ENCODE data around the gene CASKIN2.

The CASKIN2 gene

DNA sequence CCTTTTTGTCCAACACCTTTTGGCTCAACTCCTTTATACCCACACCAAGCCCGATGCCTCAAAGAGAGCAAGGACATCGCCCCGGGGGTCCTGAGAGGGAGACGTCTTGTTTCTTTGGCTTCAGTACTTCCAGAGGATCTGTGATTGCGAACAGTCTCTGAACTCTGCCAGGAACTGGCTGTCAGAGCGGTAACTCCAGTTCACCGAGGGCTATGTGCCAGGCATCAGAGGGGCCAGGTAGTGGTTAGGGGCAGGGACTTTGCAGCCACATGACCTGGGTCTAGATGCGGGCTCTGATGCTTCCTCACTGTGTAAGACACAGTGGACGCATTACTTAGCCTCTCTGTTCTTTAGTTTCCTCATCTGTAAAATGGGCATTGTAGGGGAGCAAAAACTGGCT is 31.8 kb upstream of the CASKIN2 start:
- TF ChIP-seq POLR2A (IDR thresholded peaks at IDR 0.05; ENCODE audit: low read depth, low read length): no peak
- no peak for TF ChIP-seq SPI1 (IDR thresholded peaks at IDR 0.05; ENCODE audit: low read depth, low read length)
- TF ChIP-seq TAF1 (IDR thresholded peaks at IDR 0.05; ENCODE audit: low read depth, low read length): no peak
- no peak for TF ChIP-seq POU2F2 (IDR thresholded peaks at IDR 0.05; ENCODE audit: low read depth, low read length)
- no peak for TF ChIP-seq PAX5 (IDR thresholded peaks at IDR 0.05; ENCODE audit: insufficient read depth, low read length, severe bottlenecking)
- no peak for TF ChIP-seq POLR2AphosphoS5 (IDR thresholded peaks at IDR 0.05; ENCODE audit: low read depth, low read length)
- FAIRE-seq: no peak
- DNase-seq (ENCODE audit: insufficient read length, low spot score): no peak

DNA sequence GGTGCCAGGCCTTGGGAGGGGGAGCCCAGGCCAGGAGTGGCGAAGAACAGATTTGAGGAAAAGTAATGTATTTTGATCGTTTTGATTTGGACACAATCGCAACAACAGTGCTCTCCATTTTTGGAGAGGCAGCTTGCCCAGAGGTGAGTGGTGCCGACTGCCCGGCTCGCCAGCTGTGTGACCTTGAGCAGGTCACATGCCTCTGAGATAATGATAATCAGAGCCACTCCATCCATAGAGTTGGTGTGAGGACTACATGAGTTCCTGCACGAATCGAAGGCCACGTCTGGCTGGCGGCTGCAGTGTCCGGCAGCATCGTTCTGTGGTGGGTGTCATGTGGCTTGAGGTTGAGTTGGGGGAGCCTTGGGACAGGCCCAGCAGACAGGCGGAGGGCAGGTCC is 30.8 kb upstream of the CASKIN2 start:
- DNase-seq (ENCODE audit: insufficient read length, low spot score) (no peak), FAIRE-seq (no peak)
- no peak for TF ChIP-seq SPI1 (IDR thresholded peaks at IDR 0.05; ENCODE audit: low read depth, low read length)
- no peak for TF ChIP-seq PAX5 (IDR thresholded peaks at IDR 0.05; ENCODE audit: insufficient read depth, low read length, severe bottlenecking)
- TF ChIP-seq POLR2A (IDR thresholded peaks at IDR 0.05; ENCODE audit: low read depth, low read length): no peak
- TF ChIP-seq POU2F2 (IDR thresholded peaks at IDR 0.05; ENCODE audit: low read depth, low read length): no peak
- TF ChIP-seq POLR2AphosphoS5 (IDR thresholded peaks at IDR 0.05; ENCODE audit: low read depth, low read length): no peak
- no peak for TF ChIP-seq TAF1 (IDR thresholded peaks at IDR 0.05; ENCODE audit: low read depth, low read length)

DNA sequence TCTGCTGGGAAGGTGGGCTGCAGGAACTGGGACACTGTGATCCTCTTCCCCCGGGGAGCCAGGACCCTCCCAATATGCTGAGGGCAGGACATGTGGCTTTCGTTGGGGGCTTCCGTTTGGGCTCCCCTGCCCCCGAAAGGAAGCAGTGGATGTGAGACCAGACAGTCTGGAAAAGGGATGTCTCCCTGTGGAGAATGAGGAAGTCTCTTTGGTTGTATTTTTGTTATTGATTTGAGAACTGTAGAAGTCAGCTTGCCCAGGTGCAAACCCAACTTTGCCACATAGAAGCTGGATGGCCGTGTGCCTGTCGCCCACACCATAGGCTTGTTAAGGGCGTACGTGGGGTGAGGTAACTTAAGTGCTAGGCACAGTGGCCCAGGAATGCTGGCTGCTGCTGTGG is 28.9 kb upstream of the CASKIN2 start:
- no peak for FAIRE-seq
- TF ChIP-seq POU2F2 (IDR thresholded peaks at IDR 0.05; ENCODE audit: low read depth, low read length) (no peak), PAX5 (IDR thresholded peaks at IDR 0.05; ENCODE audit: insufficient read depth, low read length, severe bottlenecking) (no peak), POLR2AphosphoS5 (IDR thresholded peaks at IDR 0.05; ENCODE audit: low read depth, low read length) (no peak), POLR2A (IDR thresholded peaks at IDR 0.05; ENCODE audit: low read depth, low read length) (no peak), TAF1 (IDR thresholded peaks at IDR 0.05; ENCODE audit: low read depth, low read length) (no peak), SPI1 (IDR thresholded peaks at IDR 0.05; ENCODE audit: low read depth, low read length) (no peak)
- DNase-seq (ENCODE audit: insufficient read length, low spot score): no peak

DNA sequence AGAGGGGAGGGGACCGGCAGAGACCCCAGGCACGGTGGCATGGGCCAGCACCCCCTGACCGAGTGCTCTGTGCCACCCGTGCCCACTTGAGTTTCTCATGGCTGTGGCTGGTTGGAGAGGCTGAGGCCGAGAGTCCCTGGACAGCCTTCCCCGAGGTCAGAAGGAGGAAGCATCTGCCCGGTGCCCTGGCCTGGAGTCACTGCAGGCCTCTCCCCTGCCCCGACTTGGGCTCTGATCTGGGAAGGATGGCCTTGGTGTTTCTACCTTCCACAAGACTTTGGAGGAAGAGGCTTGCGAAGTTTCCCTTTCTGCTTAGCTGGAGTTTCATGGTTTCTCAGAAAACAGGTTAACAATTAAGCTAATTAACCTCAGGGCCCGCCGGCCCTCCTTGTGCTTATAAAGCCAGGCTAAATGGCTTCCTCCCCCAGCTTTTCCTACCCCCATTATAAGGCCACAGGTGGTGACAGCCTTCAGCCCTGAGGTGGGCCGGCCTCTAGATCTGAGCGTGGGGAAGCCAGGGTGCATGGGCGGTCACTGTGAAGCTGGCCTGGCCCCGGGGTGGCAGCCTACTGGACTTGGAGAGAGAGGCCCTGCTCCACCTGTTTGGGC is 27.5 kb upstream of the CASKIN2 start:
- FAIRE-seq: no peak
- TF ChIP-seq TAF1 (IDR thresholded peaks at IDR 0.05; ENCODE audit: low read depth, low read length) (no peak), POU2F2 (IDR thresholded peaks at IDR 0.05; ENCODE audit: low read depth, low read length) (no peak), PAX5 (IDR thresholded peaks at IDR 0.05; ENCODE audit: insufficient read depth, low read length, severe bottlenecking) (no peak), POLR2A (IDR thresholded peaks at IDR 0.05; ENCODE audit: low read depth, low read length) (no peak), SPI1 (IDR thresholded peaks at IDR 0.05; ENCODE audit: low read depth, low read length) (no peak)
- DNase-seq (ENCODE audit: insufficient read length, low spot score): no peak

DNA sequence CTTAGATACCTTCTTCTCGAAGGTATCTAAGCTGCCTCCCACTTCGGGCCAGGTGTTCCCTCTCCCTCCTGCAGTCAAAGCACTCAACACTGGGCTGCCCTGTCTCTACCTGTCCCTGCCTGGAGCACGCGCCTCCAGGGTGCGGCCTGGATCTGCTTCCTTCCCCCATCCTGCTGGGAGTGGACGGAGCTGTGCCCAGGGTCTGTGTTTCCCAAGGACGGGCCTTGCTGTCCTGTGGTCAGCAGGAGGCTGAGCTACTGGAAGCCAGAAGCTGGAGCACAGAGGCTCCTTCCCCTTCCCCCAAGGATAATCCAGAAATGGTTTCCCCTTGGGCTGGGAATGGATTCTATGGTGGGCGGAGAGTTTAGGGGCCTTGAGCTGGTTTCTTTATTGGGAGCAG is 26.9 kb upstream of the CASKIN2 start:
- FAIRE-seq: no peak
- no peak for TF ChIP-seq PAX5 (IDR thresholded peaks at IDR 0.05; ENCODE audit: insufficient read depth, low read length, severe bottlenecking)
- no peak for DNase-seq (ENCODE audit: insufficient read length, low spot score)

DNA sequence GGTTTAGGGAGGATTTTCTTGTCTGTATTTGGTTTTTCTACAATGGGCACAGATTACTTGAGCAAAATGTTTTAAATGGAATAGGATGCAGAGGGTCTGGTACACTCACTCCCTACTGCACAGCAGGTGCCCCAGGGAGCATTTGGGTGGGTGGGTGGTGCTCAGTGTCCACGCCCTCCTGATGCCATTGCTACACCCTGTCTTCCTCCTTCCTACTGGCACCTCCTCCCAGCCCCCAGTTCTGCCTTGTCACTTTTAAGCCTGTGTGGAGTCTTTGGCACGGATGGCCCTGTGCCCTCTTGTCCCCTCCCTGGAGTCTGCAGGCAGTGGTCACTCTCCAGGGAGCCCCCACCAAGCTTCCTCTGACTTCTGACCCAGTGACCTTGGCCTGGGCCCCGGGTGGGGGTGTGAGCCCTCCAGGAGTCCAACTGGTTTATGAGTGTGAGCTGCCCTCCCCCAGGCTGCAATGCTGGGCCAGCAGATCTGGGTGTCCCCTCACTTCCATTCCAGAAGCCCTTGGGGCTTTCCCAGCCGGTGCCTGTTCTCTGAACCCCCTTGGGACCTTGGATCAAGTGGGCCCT is 25.7 kb upstream of the CASKIN2 start:
- DNase-seq (ENCODE audit: insufficient read length, low spot score) (no peak), FAIRE-seq (no peak)
- TF ChIP-seq TAF1 (IDR thresholded peaks at IDR 0.05; ENCODE audit: low read depth, low read length): no peak
- no peak for TF ChIP-seq POLR2AphosphoS5 (IDR thresholded peaks at IDR 0.05; ENCODE audit: low read depth, low read length)
- TF ChIP-seq PAX5 (IDR thresholded peaks at IDR 0.05; ENCODE audit: insufficient read depth, low read length, severe bottlenecking): no peak
- no peak for TF ChIP-seq SPI1 (IDR thresholded peaks at IDR 0.05; ENCODE audit: low read depth, low read length)
- no peak for TF ChIP-seq POLR2A (IDR thresholded peaks at IDR 0.05; ENCODE audit: low read depth, low read length)
- TF ChIP-seq POU2F2 (IDR thresholded peaks at IDR 0.05; ENCODE audit: low read depth, low read length): no peak

DNA sequence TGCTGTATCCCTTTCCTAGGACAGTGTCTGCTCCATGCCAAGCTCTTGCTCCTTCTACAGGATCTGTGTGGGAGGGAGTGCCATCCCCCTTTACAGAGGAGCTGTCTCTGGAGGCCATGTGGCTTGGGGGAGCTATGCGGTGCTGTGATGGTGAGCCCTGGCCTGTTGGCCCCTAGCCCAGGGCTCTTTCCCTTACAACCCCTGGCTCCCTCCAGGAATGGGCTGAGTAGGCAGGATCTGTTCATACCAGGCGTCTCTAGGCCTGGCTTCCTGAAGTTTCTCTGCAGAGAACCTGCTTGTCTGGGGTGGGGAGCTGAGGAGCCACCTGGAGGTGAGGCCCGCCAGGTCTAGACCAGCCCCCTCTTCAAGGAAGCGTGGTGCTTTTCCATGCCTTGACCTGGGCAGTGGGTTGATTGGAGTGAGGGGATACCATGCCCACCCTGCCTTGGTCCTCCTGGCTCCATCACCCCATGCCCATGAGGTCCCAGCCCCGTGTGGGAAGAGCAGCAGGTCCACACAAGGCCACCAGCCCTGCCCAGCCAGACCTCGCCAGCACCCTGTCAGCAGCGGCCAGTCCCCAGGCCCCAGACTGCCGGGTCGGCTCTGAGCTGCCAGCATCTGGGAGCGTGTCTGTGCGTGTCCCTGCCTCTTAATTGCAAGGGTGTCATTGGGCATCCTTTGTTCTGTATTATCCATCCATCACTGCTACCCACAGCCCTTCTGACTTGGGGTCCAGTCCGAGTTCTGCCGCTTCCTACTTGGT is 24.8 kb upstream of the CASKIN2 start:
- FAIRE-seq (no peak), DNase-seq (ENCODE audit: insufficient read length, low spot score) (no peak)
- TF ChIP-seq TAF1 (IDR thresholded peaks at IDR 0.05; ENCODE audit: low read depth, low read length) (no peak), POU2F2 (IDR thresholded peaks at IDR 0.05; ENCODE audit: low read depth, low read length) (no peak), POLR2AphosphoS5 (IDR thresholded peaks at IDR 0.05; ENCODE audit: low read depth, low read length) (no peak), PAX5 (IDR thresholded peaks at IDR 0.05; ENCODE audit: insufficient read depth, low read length, severe bottlenecking) (no peak), POLR2A (IDR thresholded peaks at IDR 0.05; ENCODE audit: low read depth, low read length) (no peak), SPI1 (IDR thresholded peaks at IDR 0.05; ENCODE audit: low read depth, low read length) (no peak)

DNA sequence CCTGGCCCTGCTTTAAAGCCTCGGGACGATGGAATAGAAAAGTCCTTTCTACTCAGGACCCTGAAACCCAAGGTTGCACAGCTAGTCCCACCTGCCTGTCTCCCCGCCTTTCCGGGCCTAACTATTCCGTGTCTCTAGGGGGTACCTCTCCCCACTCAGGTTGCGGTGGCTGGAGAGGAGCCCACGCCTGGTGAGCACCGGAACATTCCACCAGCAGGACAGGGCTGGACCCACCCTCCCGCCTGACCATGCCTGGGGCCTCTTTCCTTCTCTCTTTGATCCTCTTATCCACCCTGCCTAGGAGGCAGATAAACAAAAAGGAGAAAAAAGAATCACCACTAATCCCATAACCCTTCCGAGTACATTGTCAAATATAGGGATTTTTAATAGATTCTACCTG is 21.0 kb upstream of the CASKIN2 start:
- DNase-seq (ENCODE audit: insufficient read length, low spot score) (no peak), FAIRE-seq (no peak)
- TF ChIP-seq PAX5 (IDR thresholded peaks at IDR 0.05; ENCODE audit: insufficient read depth, low read length, severe bottlenecking) (no peak), TAF1 (IDR thresholded peaks at IDR 0.05; ENCODE audit: low read depth, low read length) (no peak), POLR2AphosphoS5 (IDR thresholded peaks at IDR 0.05; ENCODE audit: low read depth, low read length) (no peak), SPI1 (IDR thresholded peaks at IDR 0.05; ENCODE audit: low read depth, low read length) (no peak)

DNA sequence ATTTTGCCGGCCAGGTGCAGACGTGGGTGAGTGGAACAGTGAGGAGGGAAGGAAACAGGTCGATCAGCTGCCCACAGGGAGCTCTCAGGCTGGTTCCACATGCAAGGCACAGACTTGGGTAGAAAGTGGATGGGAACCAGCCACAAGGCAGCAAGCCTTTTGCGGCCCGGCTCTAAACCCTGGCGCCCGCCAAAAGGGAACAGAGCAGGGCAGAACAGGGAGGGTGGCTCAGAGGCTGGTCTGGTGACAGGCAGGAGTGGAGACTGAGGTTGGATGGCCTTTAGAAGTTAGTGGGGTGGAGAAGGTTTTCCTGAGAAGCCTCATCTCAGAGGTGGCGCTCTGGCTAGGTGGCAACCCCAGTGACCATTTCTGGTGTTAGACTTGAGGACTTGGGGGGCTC is 20.5 kb upstream of the CASKIN2 start:
- TF ChIP-seq TAF1 (IDR thresholded peaks at IDR 0.05; ENCODE audit: low read depth, low read length) (no peak), POLR2A (IDR thresholded peaks at IDR 0.05; ENCODE audit: low read depth, low read length) (no peak), POLR2AphosphoS5 (IDR thresholded peaks at IDR 0.05; ENCODE audit: low read depth, low read length) (no peak), PAX5 (IDR thresholded peaks at IDR 0.05; ENCODE audit: insufficient read depth, low read length, severe bottlenecking) (no peak), SPI1 (IDR thresholded peaks at IDR 0.05; ENCODE audit: low read depth, low read length) (no peak), POU2F2 (IDR thresholded peaks at IDR 0.05; ENCODE audit: low read depth, low read length) (no peak)
- no peak for FAIRE-seq
- no peak for DNase-seq (ENCODE audit: insufficient read length, low spot score)

All from GM12891 (cell line).